WI38 (cell line): ENCODE results near the gene PDE4D.
"Not testable (repeated sequence)": the region's sequence is repeated elsewhere in the genome, so short reads cannot be mapped to it uniquely, and the experiment has no call there.

ENCODE experiments used
- H3K4me3 ChIP-seq: 2 replicates; pipeline ENCODE4 v1.5.1; 2011; ENCODE audit warnings: low read depth, mild to moderate bottlenecking, control low read depth, low read length
- CTCF ChIP-seq: IDR thresholded peaks from 2 replicates; pipeline ENCODE4 v1.5.1; 2012; ENCODE audit warnings: low read depth, mild to moderate bottlenecking, control low read depth, low read length

PDE4D gene

GRCh38 chr5:59598547-59598874, 295.0 kb downstream of the PDE4D start:
- H3K4me3 ChIP-seq: no peak overlapping the region

GRCh38 chr5:59597690-59598546, 295.6 kb downstream of the PDE4D start:
- no peak overlapping the region for H3K4me3 ChIP-seq
- TF ChIP-seq CTCF: no peak

More at GRCh38 chr5:59598547-59598874, 295.0 kb downstream of the PDE4D start:
- TF ChIP-seq CTCF: no peak

- H3K4me3 ChIP-seq: no peak overlapping the region
- TF ChIP-seq CTCF: no peak
Observed at GRCh38 chr5:59596586-59597350, 296.8 kb downstream of the PDE4D start.

- H3K4me3 ChIP-seq: not testable (repeated sequence)
Observed at GRCh38 chr5:59594118-59594517, 299.4 kb downstream of the PDE4D start.

- H3K4me3 ChIP-seq: no peak overlapping the region
- TF ChIP-seq CTCF: no peak
Observed at GRCh38 chr5:59593439-59594007, 300.0 kb downstream of the PDE4D start.

GRCh38 chr5:59592101-59592500, 301.4 kb downstream of the PDE4D start:
- H3K4me3 ChIP-seq: no peak overlapping the region
- no peak for TF ChIP-seq CTCF

GRCh38 chr5:59591162-59591561, 302.4 kb downstream of the PDE4D start:
- no peak for TF ChIP-seq CTCF
- H3K4me3 ChIP-seq: no peak overlapping the region
